ENCODE data around the gene RPL36AL.

RPL36AL gene

GRCh38 chr14:49617852-49618519 is 2.4 kb downstream of the RPL36AL start:
- no peak overlapping the region for H3K4me3 ChIP-seq (ENCODE audit: insufficient read depth, low read depth, low read length)

DNA sequence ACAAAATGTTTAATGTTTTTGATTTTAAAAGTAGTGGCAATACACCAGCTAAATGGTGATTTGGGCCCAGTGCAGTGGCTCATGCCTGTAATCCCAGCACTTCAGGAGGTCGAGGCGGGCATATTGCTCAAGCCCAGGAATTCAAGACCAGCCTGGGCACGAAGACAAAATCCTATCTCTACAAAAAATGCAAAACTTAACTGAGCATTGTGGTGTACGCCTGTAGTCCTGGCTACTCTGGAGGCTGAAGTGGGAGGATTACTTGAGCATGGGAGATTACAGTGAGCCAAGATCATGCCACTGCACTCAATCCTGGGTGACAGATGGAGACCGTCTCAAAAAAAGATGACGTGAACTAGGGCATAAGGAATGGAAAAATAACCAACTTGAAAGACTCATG is 4.7 kb downstream of the RPL36AL start:
- H3K27me3 ChIP-seq (ENCODE audit: control insufficient read depth, insufficient read depth, low read length, poor library complexity, severe bottlenecking), result no peaks in the 10 kb centered on the region
- no peaks in the 10 kb centered on the region for H3K4me1 ChIP-seq (ENCODE audit: control insufficient read depth, insufficient read depth, low read length)
- peaks cover 12% of the 10 kb centered on the region for H3K36me3 ChIP-seq (ENCODE audit: control insufficient read depth, insufficient read depth, low read length)
- H3K27ac ChIP-seq (ENCODE audit: insufficient read depth, low read depth, low read length, poor library complexity, severe bottlenecking), result no peak overlapping the region
- H3K9me3 ChIP-seq (ENCODE audit: control insufficient read depth, low read length), result no peaks in the 10 kb centered on the region
- H3K4me3 ChIP-seq (ENCODE audit: insufficient read depth, low read depth, low read length), result no peak overlapping the region
- WGBS, 2 experiments, result 92 to 94% methylated on average over 6 of the region's 6 CpGs

More at GRCh38 chr14:49617852-49618519, 2.4 kb downstream of the RPL36AL start:
- 96% methylated on average over 6 of the region's 6 CpGs for WGBS, 2 experiments
- Histone ChIP-seq H3K27ac (ENCODE audit: insufficient read depth, low read depth, low read length, poor library complexity, severe bottlenecking) (no peak overlapping the region), H3K36me3 (ENCODE audit: control insufficient read depth, insufficient read depth, low read length) (peaks cover 12% of the 10 kb centered on the region), H3K27me3 (ENCODE audit: control insufficient read depth, insufficient read depth, low read length, poor library complexity, severe bottlenecking) (no peaks in the 10 kb centered on the region), H3K9me3 (ENCODE audit: control insufficient read depth, low read length) (no peaks in the 10 kb centered on the region), H3K4me1 (ENCODE audit: control insufficient read depth, insufficient read depth, low read length) (peaks cover 9% of the 10 kb centered on the region)

GRCh38 chr14:49614196-49614595 is 6.2 kb downstream of the RPL36AL start:
- H3K9me3 ChIP-seq (ENCODE audit: control insufficient read depth, low read length), result no peaks in the 10 kb centered on the region
- no peaks in the 10 kb centered on the region for H3K4me1 ChIP-seq (ENCODE audit: control insufficient read depth, insufficient read depth, low read length)
- no peak overlapping the region for H3K4me3 ChIP-seq (ENCODE audit: insufficient read depth, low read depth, low read length)
- peaks cover 12% of the 10 kb centered on the region for H3K36me3 ChIP-seq (ENCODE audit: control insufficient read depth, insufficient read depth, low read length)
- no peaks in the 10 kb centered on the region for H3K27me3 ChIP-seq (ENCODE audit: control insufficient read depth, insufficient read depth, low read length, poor library complexity, severe bottlenecking)
- WGBS, 2 experiments, result 94 to 100% methylated on average over 2 of the region's 2 CpGs
- H3K27ac ChIP-seq (ENCODE audit: insufficient read depth, low read depth, low read length, poor library complexity, severe bottlenecking), result no peak overlapping the region

DNA sequence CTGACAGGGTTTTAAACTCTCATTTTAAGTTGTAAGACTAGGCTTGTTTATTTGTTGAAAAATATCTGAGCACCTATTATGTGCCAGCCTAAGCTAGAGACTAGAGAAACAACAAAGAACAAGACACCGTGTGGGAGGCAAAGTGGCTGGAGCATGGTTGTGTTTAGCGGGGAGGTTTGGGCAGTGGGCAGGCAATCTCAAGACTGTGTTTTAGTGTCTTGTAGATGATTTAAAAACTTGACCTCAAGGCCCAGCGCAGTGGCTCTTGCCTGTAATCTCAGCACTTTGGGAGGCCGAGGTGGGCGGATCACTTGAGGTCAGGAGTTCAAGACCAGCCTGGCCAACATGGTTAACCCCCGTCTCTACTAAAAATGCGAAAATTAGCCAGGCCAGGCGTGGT is 7.8 kb downstream of the RPL36AL start:
- H3K4me3 ChIP-seq (ENCODE audit: insufficient read depth, low read depth, low read length), result no peak overlapping the region
- H3K4me1 ChIP-seq (ENCODE audit: control insufficient read depth, insufficient read depth, low read length), result no peaks in the 10 kb centered on the region
- H3K27ac ChIP-seq (ENCODE audit: insufficient read depth, low read depth, low read length, poor library complexity, severe bottlenecking), result no peak overlapping the region
- H3K27me3 ChIP-seq (ENCODE audit: control insufficient read depth, insufficient read depth, low read length, poor library complexity, severe bottlenecking), result no peaks in the 10 kb centered on the region
- no peaks in the 10 kb centered on the region for H3K9me3 ChIP-seq (ENCODE audit: control insufficient read depth, low read length)
- peaks cover 11% of the 10 kb centered on the region for H3K36me3 ChIP-seq (ENCODE audit: control insufficient read depth, insufficient read depth, low read length)
- 95 to 96% methylated on average over 8 of the region's 8 CpGs for WGBS, 2 experiments

DNA sequence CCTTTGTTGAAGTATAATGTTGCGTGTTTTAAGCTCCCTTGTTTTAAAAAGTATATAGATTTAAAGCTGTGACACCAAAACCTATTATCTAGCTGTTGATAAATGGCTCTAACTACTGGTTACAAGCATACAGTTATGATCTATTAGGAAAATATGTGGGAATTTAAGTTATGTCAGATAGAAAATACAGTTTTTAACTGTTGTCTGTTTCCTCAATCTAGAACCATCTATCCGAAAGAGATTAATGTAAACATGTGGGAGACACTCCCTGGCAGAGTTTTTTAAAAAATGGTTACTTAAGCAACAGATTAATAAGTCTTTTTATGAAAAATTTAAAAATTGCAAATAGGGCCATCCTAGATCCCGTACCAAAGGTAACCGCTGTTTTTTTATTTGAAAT is 8.2 kb downstream of the RPL36AL start:
- Histone ChIP-seq H3K36me3 (ENCODE audit: control insufficient read depth, insufficient read depth, low read length) (peaks cover 10% of the 10 kb centered on the region), H3K4me3 (ENCODE audit: insufficient read depth, low read depth, low read length) (no peak overlapping the region), H3K4me1 (ENCODE audit: control insufficient read depth, insufficient read depth, low read length) (no peaks in the 10 kb centered on the region), H3K27me3 (ENCODE audit: control insufficient read depth, insufficient read depth, low read length, poor library complexity, severe bottlenecking) (no peaks in the 10 kb centered on the region), H3K27ac (ENCODE audit: insufficient read depth, low read depth, low read length, poor library complexity, severe bottlenecking) (no peak overlapping the region), H3K9me3 (ENCODE audit: control insufficient read depth, low read length) (no peaks in the 10 kb centered on the region)
- WGBS, 2 experiments, result 97% methylated on average over 3 to 4 of the region's 4 CpGs

GRCh38 chr14:49607583-49607982 is 12.8 kb downstream of the RPL36AL start:
- Histone ChIP-seq H3K4me3 (ENCODE audit: insufficient read depth, low read depth, low read length) (no peak overlapping the region), H3K36me3 (ENCODE audit: control insufficient read depth, insufficient read depth, low read length) (peaks cover 12% of the 10 kb centered on the region), H3K4me1 (ENCODE audit: control insufficient read depth, insufficient read depth, low read length) (no peaks in the 10 kb centered on the region), H3K27ac (ENCODE audit: insufficient read depth, low read depth, low read length, poor library complexity, severe bottlenecking) (no peak overlapping the region), H3K9me3 (ENCODE audit: control insufficient read depth, low read length) (no peaks in the 10 kb centered on the region), H3K27me3 (ENCODE audit: control insufficient read depth, insufficient read depth, low read length, poor library complexity, severe bottlenecking) (no peaks in the 10 kb centered on the region)
- WGBS, 2 experiments, result 86 to 89% methylated on average over 6 of the region's 6 CpGs

GRCh38 chr14:49598485-49599300 is 21.7 kb downstream of the RPL36AL start, which contains the start of gene LRR1:
Gene LRR1 (plus strand): TSS chr14:49598940. CDS start chr14:49599021, 81 bp downstream.
- Histone ChIP-seq H3K4me3 (ENCODE audit: insufficient read depth, low read depth, low read length) (peak within 1 kb of the TSS; percentile 70), H3K9me3 (ENCODE audit: control insufficient read depth, low read length) (no peaks in the 10 kb centered on the region)
- 0% methylated on average over 77 of the region's 77 CpGs for WGBS, 2 experiments

DNA sequence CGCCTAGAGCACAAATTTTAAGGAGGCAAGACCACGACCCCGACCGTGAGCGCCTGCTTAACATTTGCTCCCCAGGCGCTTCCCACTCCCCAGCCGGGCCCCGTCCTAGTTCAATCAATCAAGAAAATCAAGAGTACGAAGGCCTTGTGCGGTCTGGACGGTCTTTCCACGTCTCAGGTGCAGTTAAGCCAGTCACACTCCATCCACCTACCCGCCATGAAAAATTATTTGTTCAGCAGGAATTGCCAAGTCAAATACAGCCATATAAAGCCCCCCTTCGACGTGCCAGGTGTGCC is 22.3 kb downstream of the RPL36AL start:
- 1% methylated on average over 15 of the region's 15 CpGs for WGBS, 2 experiments
- H3K9me3 ChIP-seq (ENCODE audit: control insufficient read depth, low read length), result no peaks in the 10 kb centered on the region
- H3K4me1 ChIP-seq (ENCODE audit: control insufficient read depth, insufficient read depth, low read length), result no peaks in the 10 kb centered on the region
- H3K36me3 ChIP-seq (ENCODE audit: control insufficient read depth, insufficient read depth, low read length), result no peaks in the 10 kb centered on the region
- H3K4me3 ChIP-seq (ENCODE audit: insufficient read depth, low read depth, low read length), result peak overlapping the region; percentile 70
- H3K27me3 ChIP-seq (ENCODE audit: control insufficient read depth, insufficient read depth, low read length, poor library complexity, severe bottlenecking), result peaks cover 5% of the 10 kb centered on the region
- no peak overlapping the region for H3K27ac ChIP-seq (ENCODE audit: insufficient read depth, low read depth, low read length, poor library complexity, severe bottlenecking)

More at GRCh38 chr14:49598485-49599300, 21.7 kb downstream of the RPL36AL start, which contains the start of gene LRR1:
- Histone ChIP-seq H3K27ac (ENCODE audit: insufficient read depth, low read depth, low read length, poor library complexity, severe bottlenecking) (peak within 1 kb of the TSS; percentile 81), H3K36me3 (ENCODE audit: control insufficient read depth, insufficient read depth, low read length) (no peaks in the 10 kb centered on the region), H3K4me1 (ENCODE audit: control insufficient read depth, insufficient read depth, low read length) (no peaks in the 10 kb centered on the region), H3K27me3 (ENCODE audit: control insufficient read depth, insufficient read depth, low read length, poor library complexity, severe bottlenecking) (peaks cover 5% of the 10 kb centered on the region)

DNA sequence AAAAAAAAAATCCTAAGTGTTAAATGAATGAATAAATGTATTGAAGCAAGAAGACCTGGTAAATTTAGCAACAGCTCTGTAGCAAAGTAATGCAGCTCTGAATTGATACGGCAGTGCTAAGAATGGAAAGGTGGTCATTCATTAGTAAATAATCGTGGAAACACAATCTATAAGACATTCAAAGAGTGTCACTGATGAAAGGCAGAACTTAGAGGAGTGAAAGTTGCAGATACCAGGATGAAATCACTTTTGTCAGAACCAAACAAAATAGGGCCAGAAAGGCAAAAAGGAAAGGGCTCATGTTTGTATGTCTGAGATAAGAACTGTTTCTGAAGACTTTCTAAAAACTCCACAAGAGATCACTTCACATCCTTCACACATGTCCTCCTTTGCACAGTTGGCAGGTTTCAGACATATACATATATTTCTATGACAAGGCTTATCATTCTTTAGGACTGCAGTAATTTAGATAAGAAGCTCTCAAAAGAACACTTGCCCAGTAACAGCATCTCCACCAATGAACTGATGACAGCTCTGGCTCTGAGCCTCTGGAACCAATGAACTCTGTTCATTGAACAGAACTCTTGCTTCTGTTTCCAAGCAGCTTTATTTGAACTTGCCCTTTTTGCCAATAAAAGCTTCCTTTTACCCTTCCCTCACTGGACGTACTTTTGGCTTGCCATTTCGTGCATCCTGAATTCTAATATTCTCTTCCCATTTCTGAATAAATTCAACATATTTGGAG is 25.9 kb downstream of the RPL36AL start:
- Histone ChIP-seq H3K9me3 (ENCODE audit: control insufficient read depth, low read length) (no peaks in the 10 kb centered on the region), H3K4me3 (ENCODE audit: insufficient read depth, low read depth, low read length) (no peak overlapping the region), H3K27me3 (ENCODE audit: control insufficient read depth, insufficient read depth, low read length, poor library complexity, severe bottlenecking) (peaks cover 5% of the 10 kb centered on the region), H3K36me3 (ENCODE audit: control insufficient read depth, insufficient read depth, low read length) (no peaks in the 10 kb centered on the region), H3K4me1 (ENCODE audit: control insufficient read depth, insufficient read depth, low read length) (no peaks in the 10 kb centered on the region), H3K27ac (ENCODE audit: insufficient read depth, low read depth, low read length, poor library complexity, severe bottlenecking) (no peak overlapping the region)
- 87 to 90% methylated on average over 4 of the region's 4 CpGs for WGBS, 2 experiments

DNA sequence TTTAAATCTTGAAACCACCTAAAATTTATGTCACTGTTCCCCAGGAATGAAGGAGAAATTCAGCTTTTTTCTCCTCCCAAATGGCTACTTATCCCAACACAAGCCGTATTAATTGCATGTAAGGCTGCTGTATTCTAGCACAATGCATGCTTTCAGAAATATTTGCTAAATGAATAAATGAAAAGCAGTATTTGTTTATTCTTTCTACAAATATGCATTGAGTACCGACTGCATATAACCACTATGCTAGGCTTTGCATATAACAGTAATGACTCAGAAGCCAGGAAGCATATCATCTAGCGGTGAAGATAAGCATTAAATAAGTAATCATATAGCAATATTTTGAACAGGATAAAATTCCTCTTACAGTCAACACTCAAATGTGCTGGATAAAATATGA is 27.4 kb downstream of the RPL36AL start:
- no peak overlapping the region for H3K4me3 ChIP-seq (ENCODE audit: insufficient read depth, low read depth, low read length)
- H3K4me1 ChIP-seq (ENCODE audit: control insufficient read depth, insufficient read depth, low read length), result no peaks in the 10 kb centered on the region
- no peak overlapping the region for H3K27ac ChIP-seq (ENCODE audit: insufficient read depth, low read depth, low read length, poor library complexity, severe bottlenecking)
- 89 to 97% methylated on average over 1 to 3 of the region's 3 CpGs for WGBS, 2 experiments
- H3K27me3 ChIP-seq (ENCODE audit: control insufficient read depth, insufficient read depth, low read length, poor library complexity, severe bottlenecking), result peaks cover 5% of the 10 kb centered on the region
- no peaks in the 10 kb centered on the region for H3K36me3 ChIP-seq (ENCODE audit: control insufficient read depth, insufficient read depth, low read length)
- no peaks in the 10 kb centered on the region for H3K9me3 ChIP-seq (ENCODE audit: control insufficient read depth, low read length)
